Right kidney (tissue), 1 donor: ENCODE results near the gene SIGLEC6.

Experiments used
- DNase-seq: peaks from one replicate; pipeline ENCODE4 v3.0.0-alpha.2; 2016

Gene SIGLEC6

GRCh38 chr19:51548213-51548651 is 16.8 kb upstream of the SIGLEC6 start:
- DNase-seq: no peak

- no peak for DNase-seq
Measured at GRCh38 chr19:51547397-51548212, 16.1 kb upstream of the SIGLEC6 start.

- no peak for DNase-seq
Measured at GRCh38 chr19:51546650-51547396, 15.4 kb upstream of the SIGLEC6 start.

GRCh38 chr19:51546107-51546649 is 14.7 kb upstream of the SIGLEC6 start:
- DNase-seq: no peak

- DNase-seq: no peak
Measured at GRCh38 chr19:51544038-51544437, 12.6 kb upstream of the SIGLEC6 start.

GRCh38 chr19:51542699-51543098 is 11.2 kb upstream of the SIGLEC6 start:
- DNase-seq: no peak

GRCh38 chr19:51541458-51542357 is 10.2 kb upstream of the SIGLEC6 start:
- no peak for DNase-seq

- no peak for DNase-seq
Measured at GRCh38 chr19:51539821-51540366, 8.4 kb upstream of the SIGLEC6 start.

- DNase-seq: no peak
Measured at GRCh38 chr19:51535535-51535934, 4.1 kb upstream of the SIGLEC6 start.

GRCh38 chr19:51530616-51531015 is 854 bp downstream of the SIGLEC6 start:
- DNase-seq: no peak

- DNase-seq: no peak
Measured at GRCh38 chr19:51529301-51529700, 2.2 kb downstream of the SIGLEC6 start.

GRCh38 chr19:51525651-51526050 is 5.8 kb downstream of the SIGLEC6 start:
- no peak for DNase-seq

GRCh38 chr19:51524666-51525264 is 6.7 kb downstream of the SIGLEC6 start:
- no peak for DNase-seq

- DNase-seq: no peak
Measured at GRCh38 chr19:51521781-51522180, 9.7 kb downstream of the SIGLEC6 start.

- DNase-seq: no peak
Measured at GRCh38 chr19:51521357-51521756, 10.1 kb downstream of the SIGLEC6 start.

GRCh38 chr19:51520728-51521127 is 10.7 kb downstream of the SIGLEC6 start:
- no peak for DNase-seq

- DNase-seq: peak; percentile 9
Measured at GRCh38 chr19:51514866-51515481, 16.5 kb downstream of the SIGLEC6 start.

GRCh38 chr19:51513968-51514367 is 17.5 kb downstream of the SIGLEC6 start:
- DNase-seq: no peak

GRCh38 chr19:51511353-51511752 is 20.1 kb downstream of the SIGLEC6 start:
- no peak for DNase-seq

GRCh38 chr19:51509823-51510660 is 21.4 kb downstream of the SIGLEC6 start:
- no peak for DNase-seq
